SK-N-MC (cell line): ENCODE results near the gene BEAN1.

ENCODE experiments used
- EZH2 ChIP-seq: fragments of 200-600 bp; sonication (generic); IDR thresholded peaks from one replicate; pipeline ENCODE4 v1.6.1; 2017; ENCODE audit warnings: antibody characterized with exemption
- FOXP2 ChIP-seq: optimal IDR thresholded peaks from 2 replicates; pipeline ENCODE3; 2011; ENCODE audit warnings: mild to moderate bottlenecking, moderate library complexity; ENCODE audit not compliant: insufficient read depth; ENCODE audit errors: extremely low read length, control extremely low read depth
- POLR2AphosphoS5 ChIP-seq: IDR thresholded peaks from 2 replicates; pipeline ENCODE4 v1.6.1; 2012; ENCODE audit warnings: mild to moderate bottlenecking, low read depth, low read length, borderline replicate concordance

- no peak for TF ChIP-seq EZH2
- no peak for TF ChIP-seq POLR2AphosphoS5
- TF ChIP-seq FOXP2: no peak
Observed at GRCh38 chr16:66382966-66383299, 44.2 kb upstream of the BEAN1 start.
